Panc1 (cell line): ENCODE measurements around the gene PRR5L.

Source experiments
- CTCF ChIP-seq: fragments of 450-650 bp; IDR thresholded peaks from 2 replicates; pipeline ENCODE4 v1.5.1; 2017; ENCODE audit warnings: mild to moderate bottlenecking
- POLR2AphosphoS5 ChIP-seq: IDR thresholded peaks from 2 replicates; pipeline ENCODE4 v1.6.1; 2012; ENCODE audit warnings: mild to moderate bottlenecking, low read depth, low read length, moderate library complexity
- REST ChIP-seq, 2 experiments: IDR thresholded peaks; 2 replicates each; pipeline ENCODE4 v1.6.1; 2011 to 2012; ENCODE audit warnings: low read depth in 2 of 2, control low read depth in 1 of 2, low read length in 1 of 2, mild to moderate bottlenecking in 1 of 2, moderate library complexity in 1 of 2; ENCODE audit not compliant: insufficient read depth in 1 of 2
- SIN3A ChIP-seq: IDR thresholded peaks from 2 replicates; pipeline ENCODE4 v1.6.1; 2012; ENCODE audit warnings: low read depth, mild to moderate bottlenecking, low read length, moderate library complexity, borderline replicate concordance; ENCODE audit not compliant: insufficient read depth
- TCF7L2 ChIP-seq: IDR thresholded peaks from 2 replicates; pipeline ENCODE4 v1.6.1; 2011; ENCODE audit warnings: mild to moderate bottlenecking, low read depth, low read length, inconsistent platforms

GRCh38 chr11:36508743-36509142 lies 212.7 kb downstream of the PRR5L start:
- TF ChIP-seq REST (IDR thresholded peaks at IDR 0.05; ENCODE audit: insufficient read depth in 1 of 2, low read depth in 2 of 2, low read length in 1 of 2) (no peak), CTCF (no peak), TCF7L2 (no peak), POLR2AphosphoS5 (no peak), SIN3A (no peak)
